HEK293 (cell line): ENCODE measurements around the gene MYO15B.
A peak's percentile ranks its signal among the peaks of the same experiment; 100 is the strongest.

Experiments used
- CTCF ChIA-PET: fragments of 350-600 bp; formaldehyde crosslinking; extraction: SDS; loops from one replicate; lab custom pipeline; 2021; ENCODE audit warnings: antibody characterized with exemption; lab: Yijun Ruan, JAX
- POLR2A ChIA-PET: fragments of 300-600 bp; formaldehyde crosslinking; extraction: SDS; loops from one replicate; lab custom pipeline; 2020; ENCODE audit warnings: antibody characterized with exemption, inconsistent platforms; lab: Yijun Ruan, JAX
- H3K27ac ChIP-seq: fragments of 200-500 bp; sonication (Bioruptor generic); 2 replicates; pipeline ENCODE4 v1.5.1; 2014; ENCODE audit warnings: low read depth, low read length, control low read depth, inconsistent platforms; ENCODE audit errors: extremely low read depth
- H3K36me3 ChIP-seq, 2 experiments: fragments of 200-500 bp in 1 of 2; sonication (Bioruptor generic) in 1 of 2; 1 replicate in 1 of 2; 2 replicates in 1 of 2; pipeline ENCODE4 v1.5.1; 2014 to 2017; ENCODE audit warnings: inconsistent platforms in 2 of 2, low read length in 2 of 2; ENCODE audit not compliant: control insufficient read depth in 2 of 2, insufficient read depth in 1 of 2
- H3K4me1 ChIP-seq: fragments of 200-500 bp; sonication (Bioruptor generic); 2 replicates; pipeline ENCODE4 v1.5.1; 2014; ENCODE audit warnings: mild to moderate bottlenecking, low read length, inconsistent platforms; ENCODE audit not compliant: control insufficient read depth, insufficient read depth
- H3K4me3 ChIP-seq: 2 replicates; pipeline ENCODE4 v1.5.1; 2011; ENCODE audit warnings: low read depth, mild to moderate bottlenecking, control low read depth, low read length, moderate library complexity
- H3K9me3 ChIP-seq: fragments of 200-500 bp; sonication (Bioruptor generic); 2 replicates; pipeline ENCODE4 v1.5.1; 2014; ENCODE audit warnings: low read depth, low read length, inconsistent platforms; ENCODE audit not compliant: control insufficient read depth, insufficient read depth
- ATF2 ChIP-seq: fragments of 450-650 bp; formaldehyde crosslinking; IDR thresholded peaks from 2 replicates; pipeline ENCODE4 v1.5.1; 2016; ENCODE audit warnings: missing biosample characterization, missing genetic modification characterization, low read depth
- BCL11A ChIP-seq: fragments of 450-650 bp; formaldehyde crosslinking; IDR thresholded peaks from 2 replicates; pipeline ENCODE4 v1.5.1; 2016; ENCODE audit warnings: low read depth, missing biosample characterization, missing genetic modification characterization
- BCL6B ChIP-seq: fragments of 450-650 bp; formaldehyde crosslinking; IDR thresholded peaks from 2 replicates; pipeline ENCODE4 v1.5.1; 2017; ENCODE audit warnings: missing biosample characterization, missing genetic modification characterization
- CTCF ChIP-seq: fragments of 450-650 bp; formaldehyde crosslinking; IDR thresholded peaks from 2 replicates; pipeline ENCODE4 v1.5.1; 2016; ENCODE audit warnings: missing biosample characterization, missing genetic modification characterization
- KLF10 ChIP-seq: fragments of 450-650 bp; IDR thresholded peaks from 2 replicates; pipeline ENCODE4 v1.5.1; 2018; ENCODE audit warnings: missing biosample characterization, mild to moderate bottlenecking, missing genetic modification characterization
- SCRT2 ChIP-seq: fragments of 450-650 bp; formaldehyde crosslinking; IDR thresholded peaks from 2 replicates; pipeline ENCODE4 v1.5.1; 2016; ENCODE audit warnings: missing biosample characterization, missing genetic modification characterization
- SP7 ChIP-seq: fragments of 450-650 bp; formaldehyde crosslinking; IDR thresholded peaks from 2 replicates; pipeline ENCODE4 v1.5.1; 2016; ENCODE audit warnings: missing biosample characterization, missing genetic modification characterization
- ZBTB10 ChIP-seq: fragments of 450-650 bp; formaldehyde crosslinking; IDR thresholded peaks from 2 replicates; pipeline ENCODE4 v1.5.1; 2016; ENCODE audit warnings: missing biosample characterization, missing genetic modification characterization
- ZBTB8A ChIP-seq: fragments of 450-650 bp; formaldehyde crosslinking; IDR thresholded peaks from 2 replicates; pipeline ENCODE4 v1.5.1; 2016; ENCODE audit warnings: missing biosample characterization, missing genetic modification characterization
- ZNF16 ChIP-seq: fragments of 450-650 bp; formaldehyde crosslinking; IDR thresholded peaks from 2 replicates; pipeline ENCODE4 v1.5.1; 2016; ENCODE audit warnings: low read depth, missing biosample characterization, missing genetic modification characterization
- ZNF174 ChIP-seq: fragments of 450-650 bp; formaldehyde crosslinking; IDR thresholded peaks from 2 replicates; pipeline ENCODE4 v1.5.0; 2017; ENCODE audit warnings: missing biosample characterization, mild to moderate bottlenecking, missing genetic modification characterization
- ZNF221 ChIP-seq: fragments of 450-650 bp; formaldehyde crosslinking; IDR thresholded peaks from 2 replicates; pipeline ENCODE4 v1.5.1; 2017; ENCODE audit warnings: missing biosample characterization, missing genetic modification characterization, borderline replicate concordance
- ZNF354C ChIP-seq: fragments of 450-650 bp; formaldehyde crosslinking; IDR thresholded peaks from 2 replicates; pipeline ENCODE4 v1.5.1; 2016; ENCODE audit warnings: missing biosample characterization, missing genetic modification characterization, low read depth, borderline replicate concordance
- ZNF366 ChIP-seq: fragments of 450-650 bp; formaldehyde crosslinking; conservative IDR thresholded peaks from 2 replicates; pipeline ENCODE4 v1.5.1; 2016; ENCODE audit warnings: missing biosample characterization, missing genetic modification characterization
- ZNF555 ChIP-seq: fragments of 450-650 bp; formaldehyde crosslinking; conservative IDR thresholded peaks from 2 replicates; pipeline ENCODE4 v1.5.1; 2017; ENCODE audit warnings: missing biosample characterization, mild to moderate bottlenecking, missing genetic modification characterization, inconsistent platforms
- ZNF654 ChIP-seq: fragments of 450-650 bp; formaldehyde crosslinking; IDR thresholded peaks from 2 replicates; pipeline ENCODE4 v1.5.1; 2016; ENCODE audit warnings: low read depth, missing biosample characterization, missing genetic modification characterization
- ZNF747 ChIP-seq: fragments of 450-650 bp; formaldehyde crosslinking; IDR thresholded peaks from 2 replicates; pipeline ENCODE4 v1.5.1; 2016; ENCODE audit warnings: missing biosample characterization, missing genetic modification characterization
- ZNF76 ChIP-seq: fragments of 450-650 bp; formaldehyde crosslinking; IDR thresholded peaks from 2 replicates; pipeline ENCODE4; 2016; ENCODE audit warnings: low read depth, missing biosample characterization, missing genetic modification characterization, borderline replicate concordance
- ZNF791 ChIP-seq: fragments of 450-650 bp; formaldehyde crosslinking; IDR thresholded peaks from 2 replicates; pipeline ENCODE4 v1.5.1; 2016; ENCODE audit warnings: missing biosample characterization, missing genetic modification characterization
- ZNF830 ChIP-seq: fragments of 450-650 bp; IDR thresholded peaks from 2 replicates; pipeline ENCODE4 v1.5.0; 2018; ENCODE audit warnings: missing biosample characterization, missing genetic modification characterization, low read depth, mild to moderate bottlenecking, moderate library complexity
- ZSCAN30 ChIP-seq: fragments of 450-650 bp; IDR thresholded peaks from 2 replicates; pipeline ENCODE4 v1.5.1; 2018; ENCODE audit warnings: missing biosample characterization, mild to moderate bottlenecking, missing genetic modification characterization, moderate library complexity
- TF ChIP-seq, protein P1 (sequence below): fragments of 450-650 bp; formaldehyde crosslinking; IDR thresholded peaks from 2 replicates; pipeline ENCODE4 v1.5.1; 2016; ENCODE audit warnings: missing biosample characterization, missing genetic modification characterization

Gene MYO15B

GRCh38 chr17:75654176-75654575 lies 66.6 kb downstream of the MYO15B start:
- TF ChIP-seq BCL6B (tag by site-specific recombination) (peak; percentile 50), ZNF654 (tag by site-specific recombination) (0 out of 2 replicates have a peak, but pooled peaks have one; percentile 3), ZNF354C (no peak), CTCF (tag by site-specific recombination) (0 out of 2 replicates have a peak, but pooled peaks have one; percentile 13)
- TF ChIP-seq, all 188 proteins: peak for 3
- POLR2A ChIA-PET = interaction anchor here (1.2 to 2.2 kb wide), 3 partner anchors 13 to 126 kb away, joined by 4 to 7 read pairs (median 5); partner anchors contain the start of gene SMIM5
- peaks cover 50 to 70% of the 10 kb centered on the region in 2 experiments for H3K36me3 ChIP-seq
- H3K27ac ChIP-seq = no peak overlapping the region
- H3K9me3 ChIP-seq = no peaks in the 10 kb centered on the region
- CTCF ChIA-PET = interaction anchor here (0.5 to 22.8 kb wide), 24 partner anchors 8 to 306 kb away, joined by 3 to 410 read pairs (median 4); partner anchors contain the start of gene SMIM5
- no peak overlapping the region for H3K4me3 ChIP-seq
- H3K4me1 ChIP-seq = no peaks in the 10 kb centered on the region

GRCh38 chr17:75658237-75658636 lies 70.6 kb downstream of the MYO15B start:
- no peak overlapping the region for H3K4me3 ChIP-seq
- no peak overlapping the region for H3K27ac ChIP-seq
- peaks cover 68 to 70% of the 10 kb centered on the region in 2 experiments for H3K36me3 ChIP-seq
- ChIA-PET CTCF (interaction anchor here (0.7 to 22.8 kb wide), 12 partner anchors 9 to 235 kb away, joined by 3 to 410 read pairs (median 4); partner anchors contain the start of gene SMIM5), POLR2A (interaction anchor here (1.6 to 2.0 kb wide), 2 partner anchors 9 to 25 kb away, joined by 4 to 9 read pairs; partner anchors contain the start of genes RECQL5, SAP30BP and SMIM5)
- TF ChIP-seq SCRT2 (tag by site-specific recombination) (peak; percentile 48; the same call in 1 of the 2 replicates), ZNF174 (no peak)
- H3K4me1 ChIP-seq = no peaks in the 10 kb centered on the region
- no peaks in the 10 kb centered on the region for H3K9me3 ChIP-seq

GRCh38 chr17:75661531-75661930 lies 73.9 kb downstream of the MYO15B start:
- ChIA-PET POLR2A (interaction anchor here (1.1 kb wide), 1 partner anchor 9 kb away, joined by 4 read pairs; no protein-coding TSS in a partner anchor), CTCF (interaction anchor here (0.6 to 22.8 kb wide), 7 partner anchors 9 to 1188 kb away, joined by 3 to 410 read pairs (median 4); partner anchors contain the start of gene SMIM5)
- peaks cover 63 to 72% of the 10 kb centered on the region in 2 experiments for H3K36me3 ChIP-seq
- TF ChIP-seq BCL11A (tag by site-specific recombination) = no peak
- no peak for TF ChIP-seq ZNF76 (tag by site-specific recombination)
- TF ChIP-seq ZNF555 (tag by site-specific recombination) = no peak
- no peak for TF ChIP-seq ATF2 (tag by site-specific recombination)
- no peak for TF ChIP-seq ZNF747 (tag by site-specific recombination)
- TF ChIP-seq ZBTB8A = no peak
- no peak for TF ChIP-seq ZNF221 (tag by site-specific recombination)
- no peak for TF ChIP-seq ZNF791
- TF ChIP-seq ZNF366 (tag by site-specific recombination) = no peak
- no peak for TF ChIP-seq SP7 (tag by site-specific recombination)
- TF ChIP-seq ZNF16 (tag by site-specific recombination) = no peak
- no peak for TF ChIP-seq ZSCAN30 (tag by site-specific recombination)
- TF ChIP-seq ZBTB10 = no peak
- no peak for TF ChIP-seq KLF10 (tag by site-specific recombination)
- no peak for TF ChIP-seq ZNF830 (tag by site-specific recombination)
- TF ChIP-seq, protein P1, sequence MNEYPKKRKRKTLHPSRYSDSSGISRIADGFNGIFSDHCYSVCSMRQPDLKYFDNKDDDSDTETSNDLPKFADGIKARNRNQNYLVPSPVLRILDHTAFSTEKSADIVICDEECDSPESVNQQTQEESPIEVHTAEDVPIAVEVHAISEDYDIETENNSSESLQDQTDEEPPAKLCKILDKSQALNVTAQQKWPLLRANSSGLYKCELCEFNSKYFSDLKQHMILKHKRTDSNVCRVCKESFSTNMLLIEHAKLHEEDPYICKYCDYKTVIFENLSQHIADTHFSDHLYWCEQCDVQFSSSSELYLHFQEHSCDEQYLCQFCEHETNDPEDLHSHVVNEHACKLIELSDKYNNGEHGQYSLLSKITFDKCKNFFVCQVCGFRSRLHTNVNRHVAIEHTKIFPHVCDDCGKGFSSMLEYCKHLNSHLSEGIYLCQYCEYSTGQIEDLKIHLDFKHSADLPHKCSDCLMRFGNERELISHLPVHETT (tag by site-specific recombination) = no peak

More at GRCh38 chr17:75661531-75661930, 73.9 kb downstream of the MYO15B start:
- Histone ChIP-seq H3K27ac (no peak overlapping the region), H3K4me3 (no peak overlapping the region), H3K4me1 (peaks cover 2% of the 10 kb centered on the region; the same call in 1 of the 2 replicates), H3K9me3 (no peaks in the 10 kb centered on the region)
